Fibroblast of skin of back (primary cell): ENCODE measurements around the gene EMILIN2. TPM values are rescaled to one million over a fixed set of nuclear protein-coding genes. Genes with fewer than 3 reads are reported as not detected.
"Not testable (repeated sequence)": the region's sequence is repeated elsewhere in the genome, so short reads cannot be mapped to it uniquely, and the experiment has no call there.

Source experiments
- DNase-seq: peaks from one replicate; pipeline ENCODE4 v3.0.0-alpha.2; 2013
- polyA plus RNA-seq, 2 experiments: library from polyadenylated mRNA; unstranded; fragments of 120-200 nt; gene quantifications; one replicate each; pipeline ENCODE4 v1.2.1, GENCODE V29; 2013; ENCODE audit not compliant: insufficient read length in 2 of 2

EMILIN2 gene
- polyA plus RNA-seq (2013, experiment 1 of 2; ENCODE audit: insufficient read length): 140 TPM
- polyA plus RNA-seq (2013, experiment 2 of 2; ENCODE audit: insufficient read length): 73.9 TPM

- DNase-seq: peak; percentile 94
These were observed at the start of gene EMILIN2 for GRCh38 chr18:2846636-2847316. Gene EMILIN2 (plus strand): TSS chr18:2847006. CDS start chr18:2847189, 183 bp downstream.

- no peak for DNase-seq
These were observed 48.9 kb upstream of the EMILIN2 start for GRCh38 chr18:2797951-2798350.

GRCh38 chr18:2799369-2799768 lies 47.4 kb upstream of the EMILIN2 start:
- DNase-seq: no peak

- peak; percentile 80 for DNase-seq
These were observed 40.5 kb upstream of the EMILIN2 start for GRCh38 chr18:2805970-2806943.

GRCh38 chr18:2808640-2809039 lies 38.2 kb upstream of the EMILIN2 start:
- DNase-seq: not testable (repeated sequence)

- not testable (repeated sequence) for DNase-seq
These were observed 37.1 kb upstream of the EMILIN2 start for GRCh38 chr18:2809666-2810183.

- DNase-seq: no peak
These were observed 35.4 kb upstream of the EMILIN2 start for GRCh38 chr18:2811416-2811815.

- no peak for DNase-seq
These were observed 31.9 kb upstream of the EMILIN2 start for GRCh38 chr18:2814928-2815327.

GRCh38 chr18:2818281-2818680 lies 28.5 kb upstream of the EMILIN2 start:
- DNase-seq: no peak

- DNase-seq: no peak
These were observed 25.1 kb upstream of the EMILIN2 start for GRCh38 chr18:2821695-2822094.

GRCh38 chr18:2822213-2822921 lies 24.4 kb upstream of the EMILIN2 start:
- no peak for DNase-seq

GRCh38 chr18:2823202-2823601 lies 23.6 kb upstream of the EMILIN2 start:
- DNase-seq: no peak

GRCh38 chr18:2823966-2824365 lies 22.8 kb upstream of the EMILIN2 start:
- no peak for DNase-seq

GRCh38 chr18:2824865-2825264 lies 21.9 kb upstream of the EMILIN2 start:
- no peak for DNase-seq

GRCh38 chr18:2825613-2826175 lies 21.1 kb upstream of the EMILIN2 start:
- DNase-seq: no peak

- DNase-seq: no peak
These were observed 20.2 kb upstream of the EMILIN2 start for GRCh38 chr18:2826581-2826980.

- DNase-seq: no peak
These were observed 19.7 kb upstream of the EMILIN2 start for GRCh38 chr18:2827061-2827460.

- DNase-seq: not testable (repeated sequence)
These were observed 10.7 kb upstream of the EMILIN2 start for GRCh38 chr18:2836118-2836517.

GRCh38 chr18:2837290-2837689 lies 9.5 kb upstream of the EMILIN2 start:
- DNase-seq: not testable (repeated sequence)

GRCh38 chr18:2839202-2839601 lies 7.6 kb upstream of the EMILIN2 start:
- no peak for DNase-seq

- peak; percentile 37 for DNase-seq
These were observed 6.3 kb upstream of the EMILIN2 start for GRCh38 chr18:2840521-2840920.

GRCh38 chr18:2843146-2843545 lies 3.7 kb upstream of the EMILIN2 start:
- no peak for DNase-seq
